ENCODE results near the gene DHPS.
A peak's percentile ranks its signal among the peaks of the same experiment; 100 is the strongest.

DHPS gene

DNA sequence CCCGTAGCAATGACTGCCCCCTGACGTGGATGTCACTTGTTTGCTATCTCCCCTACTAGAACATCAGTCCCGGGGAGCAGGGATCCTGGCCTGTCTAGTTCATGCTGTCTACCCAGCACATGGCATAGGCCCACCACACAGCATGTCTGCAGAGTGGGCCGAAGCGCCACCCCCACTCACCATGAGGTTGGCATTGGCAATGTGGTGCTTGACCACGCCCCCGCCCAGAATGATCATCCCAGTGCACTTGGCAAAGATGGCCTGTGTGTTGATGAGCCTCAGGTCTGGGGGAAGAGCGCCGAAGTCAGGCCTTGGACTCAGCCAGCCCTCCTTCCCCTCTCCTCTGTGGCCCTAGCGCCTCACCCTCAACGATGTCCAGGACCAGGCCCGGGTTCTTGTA lies 4.8 kb downstream of the DHPS start:
- DNase-seq (ENCODE audit: insufficient read length, low spot score) (no peak), FAIRE-seq (no peak)
- TF ChIP-seq PAX5 (IDR thresholded peaks at IDR 0.05; ENCODE audit: insufficient read depth, low read length, severe bottlenecking) = no peak
- TF ChIP-seq POU2F2 (IDR thresholded peaks at IDR 0.05; ENCODE audit: low read depth, low read length) = no peak
- no peak for TF ChIP-seq POLR2A (IDR thresholded peaks at IDR 0.05; ENCODE audit: low read depth, low read length)
- TF ChIP-seq POLR2AphosphoS5 (IDR thresholded peaks at IDR 0.05; ENCODE audit: low read depth, low read length) = no peak
- no peak for TF ChIP-seq SPI1 (IDR thresholded peaks at IDR 0.05; ENCODE audit: low read depth, low read length)
- no peak for TF ChIP-seq TAF1 (IDR thresholded peaks at IDR 0.05; ENCODE audit: low read depth, low read length)

DNA sequence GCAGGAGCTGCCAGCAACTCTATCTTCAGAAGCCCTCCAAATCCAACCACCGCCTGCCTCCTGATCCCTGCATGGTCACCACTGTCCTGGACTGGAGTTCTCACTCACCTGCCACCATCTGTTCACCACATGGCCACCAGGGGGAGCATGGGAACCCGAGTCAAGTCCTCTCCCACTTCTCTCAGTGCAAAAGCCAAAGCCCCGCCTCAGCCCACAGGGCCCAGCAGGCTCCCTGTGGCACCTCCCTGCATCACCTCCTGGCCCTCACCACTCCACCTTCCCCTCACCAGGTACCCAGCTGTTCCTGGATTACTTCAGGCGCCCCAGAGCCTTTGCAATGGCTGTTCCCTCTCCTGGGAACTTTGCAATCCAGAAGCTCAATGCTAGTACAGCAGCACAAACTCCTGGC lies 5.3 kb downstream of the DHPS start:
- TF ChIP-seq PAX5 (IDR thresholded peaks at IDR 0.05; ENCODE audit: insufficient read depth, low read length, severe bottlenecking) (no peak), POU2F2 (IDR thresholded peaks at IDR 0.05; ENCODE audit: low read depth, low read length) (peak; percentile 35; the same call in 1 of the 2 replicates), SPI1 (IDR thresholded peaks at IDR 0.05; ENCODE audit: low read depth, low read length) (0 out of 2 replicates have a peak, but pooled peaks have one; percentile 15), POLR2A (IDR thresholded peaks at IDR 0.05; ENCODE audit: low read depth, low read length) (no peak), TAF1 (IDR thresholded peaks at IDR 0.05; ENCODE audit: low read depth, low read length) (no peak), POLR2AphosphoS5 (IDR thresholded peaks at IDR 0.05; ENCODE audit: low read depth, low read length) (peak; percentile 57; the same call in 1 of the 2 replicates)
- DNase-seq (ENCODE audit: insufficient read length, low spot score) = peak; percentile 79
- FAIRE-seq = peak; percentile 88

DNA sequence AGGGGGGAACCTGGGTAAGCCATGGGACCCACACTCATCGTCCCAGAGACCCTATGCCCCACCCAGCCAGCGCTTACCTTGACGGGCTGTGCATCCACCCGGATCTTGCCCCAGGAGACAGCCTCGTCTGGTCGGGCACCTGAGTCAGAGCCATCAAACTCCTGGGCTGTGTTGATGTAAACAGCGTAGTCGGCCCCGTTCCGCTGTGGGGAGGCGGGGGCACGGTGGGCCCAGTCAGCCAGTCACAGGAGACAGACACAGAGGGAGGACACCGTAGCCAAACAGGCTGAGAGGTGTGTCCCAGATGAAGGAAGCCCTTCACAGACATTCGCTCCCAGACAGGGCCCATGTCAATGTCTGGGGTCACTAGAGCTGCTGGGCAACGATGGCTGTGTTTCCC lies 5.7 kb downstream of the DHPS start:
- TF ChIP-seq PAX5 (IDR thresholded peaks at IDR 0.05; ENCODE audit: insufficient read depth, low read length, severe bottlenecking) (no peak), POLR2A (IDR thresholded peaks at IDR 0.05; ENCODE audit: low read depth, low read length) (0 out of 2 replicates have a peak, but pooled peaks have one; percentile 24)
- DNase-seq (ENCODE audit: insufficient read length, low spot score) = no peak
- FAIRE-seq = no peak

DNA sequence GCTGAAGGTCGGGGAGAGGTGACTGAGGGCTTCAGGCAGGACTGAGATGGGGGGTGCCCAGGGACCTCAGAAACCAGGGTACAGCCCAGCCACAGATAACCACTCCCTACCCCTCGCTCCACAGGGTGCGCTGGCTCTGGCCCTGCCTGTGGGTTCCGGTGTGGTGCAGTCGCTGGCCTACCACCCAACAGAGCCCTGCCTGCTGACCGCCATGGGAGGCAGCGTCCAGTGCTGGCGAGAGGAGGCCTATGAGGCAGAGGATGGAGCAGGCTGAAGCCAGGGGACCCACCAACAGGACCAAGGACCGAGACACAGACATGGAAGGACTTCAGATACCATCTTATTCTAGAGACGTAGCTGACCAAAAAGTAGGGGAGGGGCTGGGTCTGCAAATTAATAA lies 6.3 kb downstream of the DHPS start:
- no peak; the same call in 1 of the 2 replicates for TF ChIP-seq POLR2AphosphoS5 (IDR thresholded peaks at IDR 0.05; ENCODE audit: low read depth, low read length)
- TF ChIP-seq TAF1 (IDR thresholded peaks at IDR 0.05; ENCODE audit: low read depth, low read length) = no peak
- TF ChIP-seq SPI1 (IDR thresholded peaks at IDR 0.05; ENCODE audit: low read depth, low read length) = no peak
- FAIRE-seq = no peak
- no peak for DNase-seq (ENCODE audit: insufficient read length, low spot score)

DNA sequence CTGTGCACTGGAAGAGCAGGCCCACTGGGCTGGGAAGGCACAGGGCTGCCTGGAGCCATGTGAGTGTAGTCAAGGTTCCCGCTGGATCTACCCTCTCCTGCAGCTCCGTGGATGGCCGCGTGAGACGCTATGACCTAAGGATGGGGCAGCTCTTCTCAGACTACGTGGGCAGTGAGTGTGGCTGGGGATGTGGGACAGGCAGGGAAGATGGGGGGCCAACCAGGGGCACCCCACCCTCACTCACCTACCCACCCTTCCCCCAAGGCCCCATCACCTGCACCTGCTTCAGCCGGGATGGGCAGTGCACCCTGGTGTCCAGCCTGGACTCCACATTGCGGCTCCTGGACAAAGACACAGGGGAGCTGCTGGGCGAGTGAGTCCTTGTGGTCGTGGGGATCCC lies 8.9 kb downstream of the DHPS start:
- TF ChIP-seq POLR2AphosphoS5 (IDR thresholded peaks at IDR 0.05; ENCODE audit: low read depth, low read length) (0 out of 2 replicates have a peak, but pooled peaks have one; percentile 18), SPI1 (IDR thresholded peaks at IDR 0.05; ENCODE audit: low read depth, low read length) (no peak), POLR2A (IDR thresholded peaks at IDR 0.05; ENCODE audit: low read depth, low read length) (peak; percentile 23; the same call in 1 of the 2 replicates)
- DNase-seq (ENCODE audit: insufficient read length, low spot score) (no peak), FAIRE-seq (no peak)

DNA sequence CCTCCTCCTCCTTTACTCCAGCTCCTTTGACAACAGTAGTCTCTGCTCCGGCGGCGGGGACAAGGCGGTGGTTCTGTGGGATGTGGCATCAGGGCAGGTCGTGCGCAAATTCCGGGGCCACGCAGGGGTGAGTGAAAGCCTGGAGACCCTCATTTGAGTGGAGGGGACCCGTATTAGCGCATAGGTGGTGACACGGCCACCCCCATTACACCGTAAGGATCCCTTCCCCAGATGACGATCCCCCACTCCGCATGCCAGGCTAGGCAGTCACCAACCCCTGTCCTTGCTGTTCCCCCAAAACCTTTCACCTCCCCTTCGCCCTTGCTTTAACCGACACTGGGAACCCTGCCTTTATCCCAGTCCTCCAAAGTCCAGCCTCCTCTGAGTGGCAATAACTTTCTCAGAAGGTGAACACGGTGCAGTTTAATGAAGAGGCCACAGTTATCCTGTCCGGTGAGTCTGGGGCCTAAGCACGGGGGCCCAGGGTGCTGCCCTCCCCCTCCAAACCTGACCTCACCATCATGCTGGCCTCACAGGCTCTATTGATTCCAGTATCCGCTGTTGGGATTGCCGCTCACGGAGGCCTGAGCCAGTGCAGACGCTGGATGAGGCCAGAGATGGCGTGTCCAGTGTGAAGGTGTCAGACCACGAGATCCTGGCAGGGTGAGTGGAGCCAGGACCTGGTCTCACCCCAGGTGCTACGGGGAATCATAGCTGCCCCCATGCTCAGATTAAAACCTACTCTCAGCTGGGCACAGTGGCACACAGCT lies 11.3 kb downstream of the DHPS start:
- DNase-seq (ENCODE audit: insufficient read length, low spot score) (no peak), FAIRE-seq (no peak)
- TF ChIP-seq POU2F2 (IDR thresholded peaks at IDR 0.05; ENCODE audit: low read depth, low read length) (peak; percentile 9; the same call in 1 of the 2 replicates), SPI1 (IDR thresholded peaks at IDR 0.05; ENCODE audit: low read depth, low read length) (no peak)

DNA sequence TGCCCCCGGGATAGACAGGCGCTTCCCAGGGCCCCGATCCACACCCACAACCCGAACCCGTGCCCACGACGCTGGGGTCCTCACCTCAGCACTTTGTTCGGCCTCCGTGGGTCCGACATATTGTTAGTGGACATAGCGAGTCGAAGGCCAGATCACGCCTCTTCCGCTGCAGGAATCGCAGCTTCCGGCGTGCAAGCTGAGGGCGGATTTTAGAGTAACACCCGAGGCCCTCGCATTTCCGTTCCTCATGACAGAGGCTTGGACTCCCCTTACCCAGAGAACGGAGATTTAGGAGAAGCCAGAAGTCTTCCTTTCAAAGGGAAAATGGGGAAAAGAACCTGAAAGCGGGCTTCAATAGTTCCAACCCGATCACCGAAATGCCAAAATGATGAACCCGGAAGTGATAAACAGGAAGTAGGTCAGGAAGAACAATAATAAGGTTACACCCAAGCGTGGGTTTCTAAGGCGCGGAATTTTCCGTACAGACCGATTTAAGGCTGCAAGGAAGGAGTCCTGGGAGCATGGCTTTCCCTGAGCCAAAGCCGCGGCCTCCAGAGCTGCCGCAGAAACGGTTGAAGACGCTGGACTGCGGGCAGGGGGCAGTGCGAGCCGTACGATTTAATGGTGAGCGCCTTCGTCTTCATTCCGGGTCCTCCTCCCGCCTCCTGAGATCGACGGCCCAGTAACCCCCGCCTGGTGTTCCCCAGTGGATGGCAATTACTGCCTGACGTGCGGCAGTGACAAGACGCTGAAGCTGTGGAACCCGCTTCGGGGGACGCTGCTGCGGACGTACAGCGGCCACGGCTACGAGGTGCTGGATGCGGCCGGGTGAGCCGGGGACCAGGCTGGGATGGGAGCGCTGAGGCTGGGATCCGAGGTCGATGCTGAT lies 12.2 kb downstream of the DHPS start:
- FAIRE-seq (peak; percentile 96), DNase-seq (ENCODE audit: insufficient read length, low spot score) (no peak)
- peak; percentile 75; the same call in 1 of the 2 replicates for TF ChIP-seq POLR2AphosphoS5 (IDR thresholded peaks at IDR 0.05; ENCODE audit: low read depth, low read length)
- peak; percentile 70 for TF ChIP-seq POU2F2 (IDR thresholded peaks at IDR 0.05; ENCODE audit: low read depth, low read length)
- TF ChIP-seq TAF1 (IDR thresholded peaks at IDR 0.05; ENCODE audit: low read depth, low read length) = peak; percentile 64; the same call in 1 of the 2 replicates
- TF ChIP-seq SPI1 (IDR thresholded peaks at IDR 0.05; ENCODE audit: low read depth, low read length) = peak; percentile 17; the same call in 1 of the 2 replicates
- TF ChIP-seq POLR2A (IDR thresholded peaks at IDR 0.05; ENCODE audit: low read depth, low read length) = peak; percentile 83
- TF ChIP-seq PAX5 (IDR thresholded peaks at IDR 0.05; ENCODE audit: insufficient read depth, low read length, severe bottlenecking) = no peak

DNA sequence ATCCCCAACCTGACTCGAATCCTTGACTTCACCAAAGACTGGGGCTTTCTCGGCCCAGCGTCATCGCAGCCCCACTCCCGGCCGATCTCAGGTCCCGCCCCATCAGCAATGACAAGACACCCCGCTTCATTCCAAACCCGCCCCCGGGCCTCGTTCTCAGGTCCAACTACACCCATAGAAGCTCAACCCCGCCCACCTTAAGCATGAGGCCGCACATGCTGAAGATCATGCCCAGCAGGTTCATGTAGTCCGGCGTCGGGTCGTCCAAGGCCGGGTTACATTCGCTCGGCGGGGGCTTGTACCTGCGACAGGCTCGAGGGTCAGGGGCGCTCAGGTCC lies 12.8 kb downstream of the DHPS start:
- TF ChIP-seq TAF1 (IDR thresholded peaks at IDR 0.05; ENCODE audit: low read depth, low read length) = no peak
- TF ChIP-seq POLR2A (IDR thresholded peaks at IDR 0.05; ENCODE audit: low read depth, low read length) = no peak
- no peak for TF ChIP-seq PAX5 (IDR thresholded peaks at IDR 0.05; ENCODE audit: insufficient read depth, low read length, severe bottlenecking)
- no peak for TF ChIP-seq POU2F2 (IDR thresholded peaks at IDR 0.05; ENCODE audit: low read depth, low read length)
- no peak for TF ChIP-seq SPI1 (IDR thresholded peaks at IDR 0.05; ENCODE audit: low read depth, low read length)
- no peak for TF ChIP-seq POLR2AphosphoS5 (IDR thresholded peaks at IDR 0.05; ENCODE audit: low read depth, low read length)
- FAIRE-seq = peak; percentile 50
- DNase-seq (ENCODE audit: insufficient read length, low spot score) = no peak

DNA sequence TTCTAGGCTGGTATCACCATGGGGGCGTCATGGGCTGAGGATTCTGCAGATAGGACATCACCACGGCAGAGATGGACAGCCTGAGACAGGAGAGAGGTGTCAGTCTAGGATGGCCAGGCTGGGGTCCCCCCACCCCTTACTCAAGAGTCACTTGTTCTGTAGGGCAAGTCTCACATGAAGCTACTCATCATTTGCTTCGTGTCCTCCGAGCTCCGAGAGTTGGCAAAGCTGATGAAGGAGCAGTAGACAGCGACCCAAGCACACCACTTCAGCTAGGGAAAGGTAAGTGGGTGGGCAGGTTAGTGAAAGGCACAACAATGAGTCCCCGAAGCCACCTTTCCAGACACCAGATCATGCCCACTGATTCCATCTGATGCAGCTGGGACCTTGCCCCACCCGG lies 13.3 kb downstream of the DHPS start:
- DNase-seq (ENCODE audit: insufficient read length, low spot score) = no peak
- FAIRE-seq = no peak
- no peak for TF ChIP-seq PAX5 (IDR thresholded peaks at IDR 0.05; ENCODE audit: insufficient read depth, low read length, severe bottlenecking)
- TF ChIP-seq POU2F2 (IDR thresholded peaks at IDR 0.05; ENCODE audit: low read depth, low read length) = no peak
- no peak for TF ChIP-seq POLR2AphosphoS5 (IDR thresholded peaks at IDR 0.05; ENCODE audit: low read depth, low read length)
